ENCODE measurements around the gene CEP85L.

- TF ChIP-seq CTCF (IDR thresholded peaks at IDR 0.05) (no peak), EP300 (IDR thresholded peaks at IDR 0.05; ENCODE audit: low read depth) (no peak), POLR2AphosphoS5 (IDR thresholded peaks at IDR 0.05) (no peak)
These were observed 116.1 kb downstream of the CEP85L start for GRCh38 chr6:118535176-118535844.

All from transverse colon (tissue), 4 donors.